Mesothelial cell of epicardium (in vitro differentiated cells): Measurements from ENCODE around the gene RNF112. TPM values are rescaled to one million over a fixed set of nuclear protein-coding genes. Genes with fewer than 3 reads are reported as not detected.

Experiments
- DNase-seq, 2 experiments: peaks; one replicate each; pipeline ENCODE4 v3.0.0; 2021; ENCODE audit warnings: low spot score in 2 of 2; ENCODE audit not compliant: unreplicated experiment in 2 of 2
- H3K27ac Mint-ChIP-seq: 2 replicates; pipeline ENCODE4 v1.8.0; 2021; ENCODE audit warnings: mixed read lengths
- H3K27me3 Mint-ChIP-seq: 2 replicates; pipeline ENCODE4 v1.8.0; 2021; ENCODE audit warnings: low read depth, mixed read lengths
- H3K36me3 Mint-ChIP-seq: 2 replicates; pipeline ENCODE4 v1.8.0; 2021; ENCODE audit warnings: mixed read lengths
- H3K4me1 Mint-ChIP-seq: 2 replicates; pipeline ENCODE4 v1.8.0; 2021; ENCODE audit warnings: mixed read lengths
- H3K4me3 Mint-ChIP-seq: 2 replicates; pipeline ENCODE4 v1.8.0; 2021; ENCODE audit warnings: mild to moderate bottlenecking, moderate library complexity, mixed read lengths
- H3K9me3 Mint-ChIP-seq: 2 replicates; pipeline ENCODE4 v1.8.0; 2021; ENCODE audit warnings: mixed read lengths
- total RNA-seq: library from RNA; stranded (reverse); gene quantifications from 3 replicates; pipeline ENCODE4 v1.2.1, GENCODE V29; 2021
- TF ChIP-seq, protein P1 (sequence below): fragments of 200-600 bp; sonication (generic); IDR thresholded peaks from one replicate; pipeline ENCODE4 v1.5.0; 2021; ENCODE audit warnings: antibody characterized with exemption; ENCODE audit not compliant: unreplicated experiment

The RNF112 gene
- total RNA-seq, 1 donor from 2014 or later, result 4.2 TPM

DNA sequence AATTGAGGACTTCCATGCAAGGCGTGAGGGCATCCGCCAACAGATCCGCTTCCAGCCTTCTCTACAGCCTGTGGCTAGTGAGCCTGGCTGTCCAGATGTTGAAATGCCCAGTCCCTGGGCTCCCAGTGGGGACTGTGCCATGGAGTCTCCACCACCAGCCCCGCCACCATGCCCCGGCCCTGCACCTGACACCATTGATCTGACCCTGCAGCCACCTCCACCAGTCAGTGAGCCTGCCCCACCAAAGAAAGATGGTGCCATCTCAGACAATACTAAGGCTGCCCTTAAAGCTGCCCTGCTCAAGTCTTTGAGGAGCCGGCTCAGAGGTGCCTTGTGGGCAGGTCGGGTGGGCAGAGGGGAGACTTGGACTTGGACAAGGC, 29.7 kb upstream of the RNF112 start:
- Mint-ChIP-seq H3K9me3 (no peaks in the 10 kb centered on the region), H3K4me3 (no peak overlapping the region), H3K27ac (peak overlapping the region; percentile 34), H3K27me3 (no peaks in the 10 kb centered on the region), H3K4me1 (peaks cover 45% of the 10 kb centered on the region), H3K36me3 (peaks cover 18% of the 10 kb centered on the region)
- no peak for DNase-seq
- TF ChIP-seq, protein P1, sequence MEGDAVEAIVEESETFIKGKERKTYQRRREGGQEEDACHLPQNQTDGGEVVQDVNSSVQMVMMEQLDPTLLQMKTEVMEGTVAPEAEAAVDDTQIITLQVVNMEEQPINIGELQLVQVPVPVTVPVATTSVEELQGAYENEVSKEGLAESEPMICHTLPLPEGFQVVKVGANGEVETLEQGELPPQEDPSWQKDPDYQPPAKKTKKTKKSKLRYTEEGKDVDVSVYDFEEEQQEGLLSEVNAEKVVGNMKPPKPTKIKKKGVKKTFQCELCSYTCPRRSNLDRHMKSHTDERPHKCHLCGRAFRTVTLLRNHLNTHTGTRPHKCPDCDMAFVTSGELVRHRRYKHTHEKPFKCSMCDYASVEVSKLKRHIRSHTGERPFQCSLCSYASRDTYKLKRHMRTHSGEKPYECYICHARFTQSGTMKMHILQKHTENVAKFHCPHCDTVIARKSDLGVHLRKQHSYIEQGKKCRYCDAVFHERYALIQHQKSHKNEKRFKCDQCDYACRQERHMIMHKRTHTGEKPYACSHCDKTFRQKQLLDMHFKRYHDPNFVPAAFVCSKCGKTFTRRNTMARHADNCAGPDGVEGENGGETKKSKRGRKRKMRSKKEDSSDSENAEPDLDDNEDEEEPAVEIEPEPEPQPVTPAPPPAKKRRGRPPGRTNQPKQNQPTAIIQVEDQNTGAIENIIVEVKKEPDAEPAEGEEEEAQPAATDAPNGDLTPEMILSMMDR, result no peak

DNA sequence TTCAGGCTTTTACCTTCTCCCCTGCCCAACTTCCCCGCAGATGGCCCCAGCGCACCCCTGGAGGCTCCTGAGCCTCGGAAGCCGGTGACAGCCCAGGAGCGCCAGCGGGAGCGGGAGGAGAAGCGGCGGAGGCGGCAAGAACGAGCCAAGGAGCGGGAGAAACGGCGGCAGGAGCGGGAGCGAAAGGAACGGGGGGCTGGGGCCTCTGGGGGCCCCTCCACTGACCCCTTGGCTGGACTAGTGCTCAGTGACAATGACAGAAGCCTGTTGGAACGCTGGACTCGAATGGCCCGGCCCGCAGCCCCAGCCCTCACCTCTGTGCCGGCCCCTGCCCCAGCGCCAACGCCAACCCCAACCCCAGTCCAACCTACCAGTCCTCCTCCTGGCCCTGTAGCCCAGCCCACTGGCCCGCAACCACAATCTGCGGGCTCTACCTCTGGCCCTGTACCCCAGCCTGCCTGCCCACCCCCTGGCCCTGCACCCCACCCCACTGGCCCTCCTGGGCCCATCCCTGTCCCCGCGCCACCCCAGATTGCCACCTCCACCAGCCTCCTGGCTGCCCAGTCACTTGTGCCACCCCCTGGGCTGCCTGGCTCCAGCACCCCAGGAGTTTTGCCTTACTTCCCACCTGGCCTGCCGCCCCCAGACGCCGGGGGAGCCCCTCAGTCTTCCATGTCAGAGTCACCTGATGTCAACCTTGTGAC, 29.1 kb upstream of the RNF112 start:
- Mint-ChIP-seq H3K9me3 (no peaks in the 10 kb centered on the region), H3K27ac (peak overlapping the region; percentile 25), H3K4me3 (no peak overlapping the region), H3K36me3 (peaks cover 18% of the 10 kb centered on the region), H3K4me1 (peaks cover 46% of the 10 kb centered on the region), H3K27me3 (no peaks in the 10 kb centered on the region)
- TF ChIP-seq, protein P1, result no peak
- no peak for DNase-seq

DNA sequence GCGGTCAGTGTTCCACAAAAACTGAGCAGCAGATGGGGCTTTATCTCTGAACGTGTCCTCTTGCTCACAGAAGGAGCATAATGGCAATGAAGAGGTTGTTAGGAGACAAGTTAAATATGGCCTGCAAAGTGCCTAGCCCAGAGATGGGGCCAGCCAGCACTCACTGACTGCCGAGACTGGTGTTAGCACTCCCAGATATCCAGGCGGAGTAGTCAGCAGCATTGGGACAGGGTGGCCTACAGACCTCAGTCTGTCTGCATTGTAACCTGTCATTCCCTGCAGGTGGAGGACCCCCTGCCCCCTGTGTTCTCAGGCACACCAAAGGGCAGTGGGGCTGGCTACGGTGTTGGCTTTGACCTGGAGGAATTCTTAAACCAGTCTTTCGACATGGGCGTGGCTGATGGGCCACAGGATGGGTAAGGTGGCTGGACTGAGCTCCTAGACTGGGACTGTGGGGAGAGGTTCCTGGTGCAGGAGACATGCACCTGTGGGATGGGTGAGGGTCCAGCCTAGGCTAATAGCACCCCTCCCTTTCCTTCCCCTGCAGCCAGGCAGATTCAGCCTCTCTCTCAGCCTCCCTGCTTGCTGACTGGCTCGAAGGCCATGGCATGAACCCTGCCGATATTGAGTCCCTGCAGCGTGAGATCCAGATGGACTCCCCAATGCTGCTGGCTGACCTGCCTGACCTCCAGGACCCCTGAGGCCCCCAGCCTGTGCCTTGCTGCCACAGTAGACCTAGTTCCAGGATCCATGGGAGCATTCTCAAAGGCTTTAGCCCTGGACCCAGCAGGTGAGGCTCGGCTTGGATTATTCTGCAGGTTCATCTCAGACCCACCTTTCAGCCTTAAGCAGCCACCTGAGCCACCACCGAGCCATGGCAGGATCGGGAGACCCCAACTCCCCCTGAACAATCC, 28.2 kb upstream of the RNF112 start:
- no peak for DNase-seq
- TF ChIP-seq, protein P1, result no peak
- H3K36me3 Mint-ChIP-seq, result peaks cover 18% of the 10 kb centered on the region
- peak overlapping the region; percentile 25 for H3K27ac Mint-ChIP-seq
- H3K27me3 Mint-ChIP-seq, result no peaks in the 10 kb centered on the region
- H3K4me3 Mint-ChIP-seq, result no peak overlapping the region
- no peaks in the 10 kb centered on the region for H3K9me3 Mint-ChIP-seq
- peaks cover 51% of the 10 kb centered on the region for H3K4me1 Mint-ChIP-seq

DNA sequence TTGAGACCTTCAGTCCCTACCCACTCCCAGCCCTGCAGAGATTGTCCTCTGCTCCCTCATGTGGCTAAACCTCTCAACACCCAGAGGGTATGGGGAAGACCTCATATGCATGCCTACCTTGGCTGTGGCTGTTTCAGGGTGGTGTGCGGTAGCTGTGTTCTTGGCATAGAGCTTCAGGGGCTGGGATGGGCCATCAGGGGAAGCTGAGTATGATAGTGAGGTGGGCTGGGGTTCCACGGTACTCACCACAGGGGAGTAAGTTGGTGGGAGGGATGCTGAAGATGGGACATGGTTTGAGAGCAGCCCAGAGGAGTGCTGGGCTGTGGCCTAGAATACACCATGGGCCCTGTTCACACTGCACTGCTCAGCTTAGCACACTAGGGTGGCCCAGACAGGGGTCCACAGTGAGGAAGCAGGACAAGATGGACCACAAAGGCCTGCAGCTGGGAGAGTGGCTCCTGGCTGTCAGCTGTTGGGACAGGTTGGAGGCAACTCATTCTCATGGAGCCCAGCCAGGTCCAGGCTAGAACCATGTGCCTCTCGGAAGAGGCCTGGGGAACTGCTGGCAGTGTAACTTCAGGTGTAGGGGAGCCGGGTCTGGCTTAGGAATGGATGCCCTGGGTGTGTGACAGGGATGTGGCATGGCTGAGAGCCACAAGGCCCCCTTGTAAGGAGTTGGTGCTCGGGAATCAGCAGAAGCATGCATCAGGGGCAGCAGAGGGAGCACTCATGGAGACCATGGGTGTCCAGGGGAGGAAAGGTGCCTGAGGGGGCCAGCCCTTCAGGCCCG, 27.2 kb upstream of the RNF112 start:
- TF ChIP-seq, protein P1, result no peak
- Mint-ChIP-seq H3K9me3 (no peaks in the 10 kb centered on the region), H3K36me3 (peaks cover 18% of the 10 kb centered on the region), H3K4me3 (peak overlapping the region; percentile 75), H3K27ac (peak overlapping the region; percentile 68), H3K4me1 (peaks cover 59% of the 10 kb centered on the region), H3K27me3 (no peaks in the 10 kb centered on the region)
- DNase-seq, result no peak

DNA sequence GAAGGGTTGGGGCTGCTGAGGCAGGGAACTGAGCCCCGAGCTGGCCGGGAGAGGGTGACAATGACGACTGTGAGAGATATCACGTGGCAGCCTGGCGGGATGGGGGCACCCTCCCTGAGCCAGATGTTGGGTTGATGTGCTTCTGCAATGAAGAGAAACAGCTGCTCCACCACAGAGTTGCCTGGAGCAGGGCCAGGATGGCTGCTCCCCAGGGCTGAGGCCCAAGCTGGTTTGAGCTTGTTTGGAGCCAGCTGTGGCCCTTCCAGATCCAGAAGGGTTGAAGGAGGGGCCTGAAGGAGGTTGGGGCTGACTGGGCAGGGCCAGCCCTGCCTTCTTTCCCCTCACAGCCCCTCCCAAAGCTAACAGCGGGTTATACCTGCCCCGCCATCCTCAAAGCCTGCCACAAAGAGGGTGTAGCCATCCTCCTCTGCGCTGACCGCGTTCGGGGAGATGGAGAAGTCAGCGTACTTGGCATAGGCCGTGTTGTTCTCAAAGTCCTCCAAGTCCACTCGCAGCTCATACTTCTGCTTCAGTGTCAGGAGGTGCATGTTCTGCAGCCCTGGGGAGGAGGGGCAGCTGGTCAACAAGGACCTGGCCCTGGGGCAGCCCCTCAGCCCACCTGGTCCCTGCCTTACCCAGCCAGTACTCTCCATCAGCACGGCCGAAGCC, 26.2 kb upstream of the RNF112 start:
- no peak for DNase-seq
- Mint-ChIP-seq H3K4me3 (peak overlapping the region; percentile 75), H3K36me3 (peaks cover 18% of the 10 kb centered on the region), H3K27me3 (no peaks in the 10 kb centered on the region), H3K27ac (peak overlapping the region; percentile 68), H3K9me3 (no peaks in the 10 kb centered on the region), H3K4me1 (peaks cover 59% of the 10 kb centered on the region)
- TF ChIP-seq, protein P1, result no peak
